Panc1 (cell line): ENCODE measurements around the gene IVD. TPM values are rescaled to one million over a fixed set of nuclear protein-coding genes. Genes with fewer than 3 reads are reported as not detected.

ENCODE experiments used
- ATAC-seq: fragments of 200-7000 bp; cut with Tn5 transposase; 2 replicates; pipeline ENCODE4 v1.9.1; 2020; ENCODE audit warnings: mild to moderate bottlenecking, moderate library complexity
- BruUV-seq: library from RNA; stranded (reverse); fragments of 400-500 nt; replicated peaks from 2 replicates; lab custom pipeline; 2021; lab: Mats Ljungman, UMichigan
- CTCF ChIA-PET: fragments of 300-600 bp; sonication (Branson Sonifier 250); formaldehyde crosslinking; loops from one replicate; lab custom pipeline; 2022; ENCODE audit warnings: antibody characterized with exemption; lab: Charles Lee
- POLR2A ChIA-PET: fragments of 300-600 bp; sonication (Branson Sonifier 250); formaldehyde crosslinking; loops from one replicate; lab custom pipeline; 2022; ENCODE audit warnings: antibody characterized with exemption; lab: Charles Lee
- DNase-seq: peaks from one replicate; pipeline ENCODE4 v3.0.0-alpha.2; 2010; ENCODE audit warnings: low read depth, low spot score
- H3K27ac ChIP-seq: 2 replicates; pipeline ENCODE4 v1.5.1; 2011; ENCODE audit warnings: mild to moderate bottlenecking, low read length, inconsistent platforms
- H3K27me3 ChIP-seq: fragments of 200-500 bp; sonication (Bioruptor generic); 2 replicates; pipeline ENCODE4 v1.6.0; 2014; ENCODE audit warnings: low read length, inconsistent platforms; ENCODE audit not compliant: control insufficient read depth, insufficient read depth
- H3K36me3 ChIP-seq: fragments of 200-500 bp; sonication (Bioruptor generic); 2 replicates; pipeline ENCODE4 v1.5.1; 2014; ENCODE audit warnings: inconsistent platforms, mild to moderate bottlenecking, low read length, moderate library complexity; ENCODE audit not compliant: control insufficient read depth, insufficient read depth
- H3K4me1 ChIP-seq: 2 replicates; pipeline ENCODE4 v1.5.1; 2011; ENCODE audit warnings: inconsistent platforms, mild to moderate bottlenecking, low read length, moderate library complexity; ENCODE audit not compliant: control insufficient read depth, insufficient read depth
- H3K4me3 ChIP-seq, 2 experiments: 2 replicates each; pipeline ENCODE4 v1.5.1; 2011 to 2012; ENCODE audit warnings: low read depth in 2 of 2, low read length in 2 of 2, mild to moderate bottlenecking in 2 of 2, inconsistent platforms in 1 of 2, moderate library complexity in 1 of 2
- H3K9me3 ChIP-seq: fragments of 200-500 bp; sonication (Bioruptor generic); 2 replicates; pipeline ENCODE4 v1.5.1; 2014; ENCODE audit warnings: low read depth, mild to moderate bottlenecking, inconsistent platforms, low read length, moderate library complexity; ENCODE audit not compliant: control insufficient read depth, insufficient read depth
- POLR2AphosphoS5 ChIP-seq: IDR thresholded peaks from 2 replicates; pipeline ENCODE4 v1.6.1; 2012; ENCODE audit warnings: mild to moderate bottlenecking, low read depth, low read length, moderate library complexity
- SIN3A ChIP-seq: IDR thresholded peaks from 2 replicates; pipeline ENCODE4 v1.6.1; 2012; ENCODE audit warnings: low read depth, mild to moderate bottlenecking, low read length, moderate library complexity, borderline replicate concordance; ENCODE audit not compliant: insufficient read depth
- TCF7L2 ChIP-seq: IDR thresholded peaks from 2 replicates; pipeline ENCODE4 v1.6.1; 2011; ENCODE audit warnings: mild to moderate bottlenecking, low read depth, low read length, inconsistent platforms
- in situ Hi-C: cut with HindIII; loops from 2 replicates; pipeline ENCODE4 v1.10.0; 2016; ENCODE audit warnings: low sequenced_read_pairs, low pct_unique_long_range_greater_than_20kb
- intact Hi-C: fragments of 100-400 bp; cut with micrococcal nuclease; formaldehyde crosslinking; loops from one replicate; pipeline ENCODE4 v1.10.0; 2022; ENCODE audit not compliant: unreplicated experiment
- total RNA-seq: library from RNA; stranded (reverse); gene quantifications from one replicate; pipeline ENCODE4 v1.2.1, GENCODE V29; 2021; ENCODE audit not compliant: unreplicated experiment
- TF ChIP-seq, protein P1 (sequence below): fragments of 450-650 bp; IDR thresholded peaks from 2 replicates; pipeline ENCODE4 v1.5.1; 2017; ENCODE audit warnings: mild to moderate bottlenecking
- TF ChIP-seq, protein P2 (sequence below), 2 experiments: IDR thresholded peaks; 2 replicates each; pipeline ENCODE4 v1.6.1; 2011 to 2012; ENCODE audit warnings: low read depth in 2 of 2, control low read depth in 1 of 2, low read length in 1 of 2, mild to moderate bottlenecking in 1 of 2, moderate library complexity in 1 of 2; ENCODE audit not compliant: insufficient read depth in 1 of 2

The IVD gene
- total RNA-seq, 1 experiment from 2014 or later: 74.6 TPM

DNA sequence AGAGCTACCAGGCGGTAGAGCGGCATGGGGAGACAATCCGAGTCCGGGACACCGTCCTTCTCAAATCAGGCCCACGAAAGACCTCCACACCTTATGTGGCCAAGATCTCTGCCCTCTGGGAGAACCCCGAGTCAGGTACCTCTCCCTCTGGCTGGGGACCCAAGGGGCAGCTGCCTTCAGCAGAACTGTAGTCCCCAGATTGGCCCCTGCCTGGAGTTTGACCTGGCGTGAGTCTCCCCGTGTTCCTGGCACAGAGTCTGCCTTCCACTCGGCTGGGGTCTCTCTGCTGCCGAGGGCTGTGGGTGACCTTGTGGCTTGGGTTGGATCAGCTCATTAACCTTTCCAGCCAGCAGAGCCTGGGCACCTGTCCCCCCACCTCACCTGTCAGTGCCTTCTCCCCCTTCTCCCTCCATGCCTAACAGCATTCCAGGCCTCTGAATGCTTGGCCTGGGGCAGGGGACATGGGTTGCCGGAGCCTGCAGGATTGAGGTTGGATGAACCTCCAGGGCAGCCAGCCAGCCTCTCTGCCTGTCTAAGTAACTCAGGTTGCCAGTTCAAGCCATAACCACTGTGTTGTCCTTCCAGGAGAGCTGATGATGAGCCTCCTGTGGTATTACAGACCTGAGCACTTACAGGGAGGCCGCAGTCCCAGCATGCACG is 58.4 kb downstream of the IVD start:
- ChIA-PET POLR2A (interaction anchor here (0.7 kb wide), 1 partner anchor 36 kb away, joined by 3 read pairs; no protein-coding TSS in a partner anchor), CTCF (no interaction called here)
- Histone ChIP-seq H3K4me1 (no peaks in the 10 kb centered on the region), H3K27ac (no peak overlapping the region), H3K36me3 (no peaks in the 10 kb centered on the region; the same call in 1 of the 2 replicates), H3K4me3 (no peak overlapping the region), H3K27me3 (no peaks in the 10 kb centered on the region), H3K9me3 (no peaks in the 10 kb centered on the region)
- ATAC-seq: no peak
- no peak for DNase-seq
- intact Hi-C loops (no loop called here), in situ Hi-C loops (no loop called here)
- TF ChIP-seq, protein P1, sequence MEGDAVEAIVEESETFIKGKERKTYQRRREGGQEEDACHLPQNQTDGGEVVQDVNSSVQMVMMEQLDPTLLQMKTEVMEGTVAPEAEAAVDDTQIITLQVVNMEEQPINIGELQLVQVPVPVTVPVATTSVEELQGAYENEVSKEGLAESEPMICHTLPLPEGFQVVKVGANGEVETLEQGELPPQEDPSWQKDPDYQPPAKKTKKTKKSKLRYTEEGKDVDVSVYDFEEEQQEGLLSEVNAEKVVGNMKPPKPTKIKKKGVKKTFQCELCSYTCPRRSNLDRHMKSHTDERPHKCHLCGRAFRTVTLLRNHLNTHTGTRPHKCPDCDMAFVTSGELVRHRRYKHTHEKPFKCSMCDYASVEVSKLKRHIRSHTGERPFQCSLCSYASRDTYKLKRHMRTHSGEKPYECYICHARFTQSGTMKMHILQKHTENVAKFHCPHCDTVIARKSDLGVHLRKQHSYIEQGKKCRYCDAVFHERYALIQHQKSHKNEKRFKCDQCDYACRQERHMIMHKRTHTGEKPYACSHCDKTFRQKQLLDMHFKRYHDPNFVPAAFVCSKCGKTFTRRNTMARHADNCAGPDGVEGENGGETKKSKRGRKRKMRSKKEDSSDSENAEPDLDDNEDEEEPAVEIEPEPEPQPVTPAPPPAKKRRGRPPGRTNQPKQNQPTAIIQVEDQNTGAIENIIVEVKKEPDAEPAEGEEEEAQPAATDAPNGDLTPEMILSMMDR: no peak
- TF ChIP-seq, protein P2, sequence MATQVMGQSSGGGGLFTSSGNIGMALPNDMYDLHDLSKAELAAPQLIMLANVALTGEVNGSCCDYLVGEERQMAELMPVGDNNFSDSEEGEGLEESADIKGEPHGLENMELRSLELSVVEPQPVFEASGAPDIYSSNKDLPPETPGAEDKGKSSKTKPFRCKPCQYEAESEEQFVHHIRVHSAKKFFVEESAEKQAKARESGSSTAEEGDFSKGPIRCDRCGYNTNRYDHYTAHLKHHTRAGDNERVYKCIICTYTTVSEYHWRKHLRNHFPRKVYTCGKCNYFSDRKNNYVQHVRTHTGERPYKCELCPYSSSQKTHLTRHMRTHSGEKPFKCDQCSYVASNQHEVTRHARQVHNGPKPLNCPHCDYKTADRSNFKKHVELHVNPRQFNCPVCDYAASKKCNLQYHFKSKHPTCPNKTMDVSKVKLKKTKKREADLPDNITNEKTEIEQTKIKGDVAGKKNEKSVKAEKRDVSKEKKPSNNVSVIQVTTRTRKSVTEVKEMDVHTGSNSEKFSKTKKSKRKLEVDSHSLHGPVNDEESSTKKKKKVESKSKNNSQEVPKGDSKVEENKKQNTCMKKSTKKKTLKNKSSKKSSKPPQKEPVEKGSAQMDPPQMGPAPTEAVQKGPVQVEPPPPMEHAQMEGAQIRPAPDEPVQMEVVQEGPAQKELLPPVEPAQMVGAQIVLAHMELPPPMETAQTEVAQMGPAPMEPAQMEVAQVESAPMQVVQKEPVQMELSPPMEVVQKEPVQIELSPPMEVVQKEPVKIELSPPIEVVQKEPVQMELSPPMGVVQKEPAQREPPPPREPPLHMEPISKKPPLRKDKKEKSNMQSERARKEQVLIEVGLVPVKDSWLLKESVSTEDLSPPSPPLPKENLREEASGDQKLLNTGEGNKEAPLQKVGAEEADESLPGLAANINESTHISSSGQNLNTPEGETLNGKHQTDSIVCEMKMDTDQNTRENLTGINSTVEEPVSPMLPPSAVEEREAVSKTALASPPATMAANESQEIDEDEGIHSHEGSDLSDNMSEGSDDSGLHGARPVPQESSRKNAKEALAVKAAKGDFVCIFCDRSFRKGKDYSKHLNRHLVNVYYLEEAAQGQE (IDR thresholded peaks at IDR 0.05; ENCODE audit: insufficient read depth in 1 of 2, low read depth in 2 of 2, low read length in 1 of 2): no peak
- TF ChIP-seq POLR2AphosphoS5: no peak
- no TSS peak for BruUV-seq

DNA sequence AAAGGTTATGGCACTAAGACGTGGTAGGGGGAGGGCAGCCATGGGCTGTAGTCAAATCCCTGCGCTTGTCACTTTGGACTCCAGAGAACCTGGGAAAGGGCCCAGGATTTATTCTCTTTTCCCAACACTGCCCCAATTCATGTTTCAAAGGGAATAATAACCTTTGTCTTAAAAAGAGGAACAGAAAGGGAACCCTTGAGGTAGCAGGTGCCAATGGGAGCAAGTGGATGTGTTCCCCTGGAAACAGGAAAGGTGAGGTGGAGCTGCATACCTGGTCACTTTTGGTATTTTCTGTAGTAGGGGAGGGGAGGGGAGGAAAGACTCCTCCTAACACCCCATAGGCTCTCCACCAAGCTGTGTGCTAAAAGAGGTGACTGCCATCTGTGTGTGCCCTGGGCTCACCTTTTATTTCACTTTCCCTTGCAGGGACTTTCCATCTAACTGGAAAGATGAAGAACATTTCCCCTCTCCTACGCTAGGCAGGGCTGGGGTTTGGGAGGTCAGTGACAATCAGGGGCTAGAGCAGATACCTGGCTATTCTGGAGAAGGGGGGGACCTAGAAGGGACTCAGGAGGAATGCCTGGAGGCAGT is 59.1 kb downstream of the IVD start:
- H3K27me3 ChIP-seq: no peaks in the 10 kb centered on the region
- ATAC-seq (no peak), DNase-seq (no peak)
- ChIA-PET POLR2A (no interaction called here), CTCF (no interaction called here)
- no peaks in the 10 kb centered on the region for H3K4me1 ChIP-seq
- in situ Hi-C loops (no loop called here), intact Hi-C loops (no loop called here)
- no peak overlapping the region for H3K4me3 ChIP-seq
- H3K27ac ChIP-seq: no peak overlapping the region
- TF ChIP-seq, protein P2 (IDR thresholded peaks at IDR 0.05; ENCODE audit: insufficient read depth in 1 of 2, low read depth in 2 of 2, low read length in 1 of 2): no peak
- TF ChIP-seq SIN3A (no peak), POLR2AphosphoS5 (no peak), TCF7L2 (no peak)
- TF ChIP-seq, protein P1: no peak
- no peaks in the 10 kb centered on the region for H3K9me3 ChIP-seq
- BruUV-seq: no TSS peak
- H3K36me3 ChIP-seq: no peaks in the 10 kb centered on the region; the same call in 1 of the 2 replicates
